ENCODE data around the gene TTYH2.

Gene TTYH2

DNA sequence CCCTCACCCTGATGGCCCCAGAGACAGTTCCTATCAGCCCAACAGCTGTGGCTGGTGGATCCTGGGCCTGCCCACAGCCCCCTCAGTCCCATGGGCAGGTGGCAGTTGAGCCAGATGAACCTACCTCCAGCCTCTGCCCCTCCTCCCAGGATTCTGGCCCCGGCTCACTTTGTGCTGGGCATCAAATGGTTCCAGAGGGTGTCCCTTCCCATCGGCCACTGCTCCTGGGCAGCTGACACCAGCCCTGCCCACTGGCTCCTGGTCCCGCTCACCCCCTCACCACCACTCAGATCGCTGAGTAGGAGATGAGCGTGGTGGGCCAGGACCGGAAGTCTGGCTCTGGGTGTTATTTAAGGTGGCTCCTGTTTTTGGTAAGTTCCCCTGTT is 2.0 kb downstream of the TTYH2 start:
- TF ChIP-seq CTCF (IDR thresholded peaks at IDR 0.05; ENCODE audit: extremely low read depth, missing control alignments), result no peak
- no peak for DNase-seq (ENCODE audit: low spot score)

- DNase-seq (ENCODE audit: low spot score), result no peak
- no peak for TF ChIP-seq CTCF (IDR thresholded peaks at IDR 0.05; ENCODE audit: extremely low read depth, missing control alignments)
These were observed 3.1 kb downstream of the TTYH2 start for GRCh38 chr17:74216505-74216904.

DNA sequence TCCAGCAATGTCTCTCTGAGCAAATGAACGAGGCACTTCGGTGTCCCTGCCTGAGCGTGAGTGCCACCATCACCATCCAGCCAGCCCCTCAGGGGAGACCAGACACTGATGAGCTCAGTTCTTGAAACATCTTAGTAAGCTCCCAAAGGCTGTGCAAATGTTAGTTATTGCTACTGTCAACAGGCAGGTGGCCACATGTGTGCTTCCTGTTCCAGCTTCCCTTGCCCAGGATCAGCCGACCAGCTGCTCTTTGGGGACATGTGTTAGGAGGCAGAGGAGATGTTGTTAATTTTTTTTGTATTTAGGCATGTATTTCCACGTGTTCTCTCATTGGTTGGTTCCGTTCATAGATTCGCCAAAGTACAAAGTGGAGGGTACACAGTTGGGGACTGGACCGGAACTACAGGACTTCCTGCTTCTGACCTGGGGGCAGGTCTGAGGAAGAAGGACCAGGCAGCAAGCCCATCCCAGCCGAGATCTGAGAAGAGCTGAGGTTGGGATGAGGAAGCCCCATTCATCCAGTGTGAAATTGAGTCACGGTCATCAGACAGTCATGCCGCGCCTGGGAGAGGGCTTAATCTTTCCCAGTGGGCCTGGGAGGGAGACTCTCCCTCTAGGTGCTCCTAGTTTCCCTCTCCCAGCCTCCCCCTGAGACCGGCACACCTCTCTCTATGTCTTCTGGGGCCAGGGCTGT is 3.8 kb downstream of the TTYH2 start:
- DNase-seq (ENCODE audit: low spot score), result no peak

DNA sequence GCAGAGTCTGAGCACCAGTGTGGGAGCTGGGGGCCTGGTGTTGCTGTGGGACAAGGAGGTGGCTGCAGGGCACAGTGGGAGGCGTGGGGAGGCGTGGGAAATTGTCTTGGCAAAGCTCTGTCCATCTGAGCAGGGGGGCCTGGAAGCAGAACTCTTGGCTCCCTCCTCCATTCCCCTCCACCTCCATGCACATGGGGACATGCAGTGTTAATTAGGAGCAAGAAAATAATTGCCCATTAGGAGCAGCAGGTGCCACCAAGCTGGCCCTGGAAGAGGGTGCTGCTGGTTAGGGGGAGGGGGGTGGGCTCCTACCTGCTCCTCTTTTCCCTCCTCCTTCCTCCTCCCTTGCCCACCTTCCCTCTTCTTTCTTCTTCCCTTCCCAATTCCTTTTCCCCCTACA is 4.5 kb downstream of the TTYH2 start:
- TF ChIP-seq CTCF (IDR thresholded peaks at IDR 0.05; ENCODE audit: extremely low read depth, missing control alignments), result no peak
- no peak for DNase-seq (ENCODE audit: low spot score)

More for the DNA sequence above, 3.8 kb downstream of the TTYH2 start:
- TF ChIP-seq CTCF (IDR thresholded peaks at IDR 0.05; ENCODE audit: extremely low read depth, missing control alignments), result no peak

GRCh38 chr17:74218436-74218835 is 5.1 kb downstream of the TTYH2 start:
- no peak for TF ChIP-seq CTCF (IDR thresholded peaks at IDR 0.05; ENCODE audit: extremely low read depth, missing control alignments)
- DNase-seq (ENCODE audit: low spot score), result no peak

GRCh38 chr17:74219576-74220133 is 6.3 kb downstream of the TTYH2 start:
- no peak for DNase-seq (ENCODE audit: low spot score)
- no peak for TF ChIP-seq CTCF (IDR thresholded peaks at IDR 0.05; ENCODE audit: extremely low read depth, missing control alignments)

- DNase-seq (ENCODE audit: low spot score), result no peak
- TF ChIP-seq CTCF (IDR thresholded peaks at IDR 0.05; ENCODE audit: extremely low read depth, missing control alignments), result no peak
These were observed 6.8 kb downstream of the TTYH2 start for GRCh38 chr17:74220219-74220618.
